Activated T-helper 17 cell treated with anti-CD3 and anti-CD28 coated beads, Interleukin-2, amount 50 U/mL, for 72 hours (primary cell): Measurements from ENCODE around the gene SRCIN1. TPM values are rescaled to one million over a fixed set of nuclear protein-coding genes. Genes with fewer than 3 reads are reported as not detected.

Source experiments
- ATAC-seq: fragments of 150-1000 bp; cut with Tn5 transposase; replicated peaks from 2 replicates; pipeline ENCODE4 v1.10.0; 2021; ENCODE audit warnings: mild to moderate bottlenecking, moderate library complexity
- H3K27ac Mint-ChIP-seq: one replicate; pipeline ENCODE4 v1.8.0; 2022; ENCODE audit warnings: mixed read lengths
- H3K27me3 Mint-ChIP-seq: one replicate; pipeline ENCODE4 v1.8.0; 2022; ENCODE audit warnings: mixed read lengths
- H3K36me3 Mint-ChIP-seq: one replicate; pipeline ENCODE4 v1.8.0; 2022; ENCODE audit warnings: low read depth, mild to moderate bottlenecking, mixed read lengths
- H3K4me1 Mint-ChIP-seq: one replicate; pipeline ENCODE4 v1.8.0; 2022; ENCODE audit warnings: mixed read lengths
- H3K4me3 Mint-ChIP-seq: one replicate; pipeline ENCODE4 v1.8.0; 2022; ENCODE audit warnings: mild to moderate bottlenecking, mixed read lengths
- H3K9me3 Mint-ChIP-seq: one replicate; pipeline ENCODE4 v1.8.0; 2022; ENCODE audit warnings: mixed read lengths
- total RNA-seq, 2 donors: library from RNA; stranded (reverse); gene quantifications; one replicate each; pipeline ENCODE4 v1.2.3, GENCODE V29; 2022

The SRCIN1 gene
- total RNA-seq, 2 donors from 2014 or later, result 0.71 TPM; not detected in 1

DNA sequence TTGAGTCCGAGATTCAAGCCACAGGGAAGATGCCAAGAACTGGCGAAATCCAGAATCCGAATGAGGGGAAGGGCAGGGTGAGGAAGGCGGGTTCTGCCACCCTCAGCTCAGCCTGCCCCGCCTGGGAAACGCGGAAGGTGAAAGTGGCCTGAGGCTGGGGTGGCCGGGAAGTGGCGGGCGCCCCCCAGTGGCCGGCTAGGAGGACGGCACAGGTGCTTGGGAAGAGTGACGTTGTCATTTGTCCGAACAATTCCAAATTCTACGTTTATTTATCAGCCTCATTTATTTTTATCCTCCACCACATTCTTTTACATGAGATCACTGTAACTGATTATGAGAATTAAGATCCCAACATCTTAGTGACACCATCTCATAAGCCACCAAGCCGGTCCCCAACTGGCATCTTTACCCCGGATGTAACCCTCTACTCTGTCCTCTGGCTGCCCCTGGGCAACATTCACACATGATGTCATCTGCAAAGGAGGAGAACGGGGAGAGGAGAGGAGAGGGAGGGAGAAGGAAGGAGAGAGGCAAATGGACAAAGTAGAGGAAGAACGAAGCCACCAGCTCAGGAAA lies 21.3 kb downstream of the SRCIN1 start:
- ATAC-seq, result peak; percentile 90
- H3K36me3 Mint-ChIP-seq, result no peaks in the 10 kb centered on the region
- no peak overlapping the region for H3K27ac Mint-ChIP-seq
- H3K4me3 Mint-ChIP-seq, result no peak overlapping the region
- H3K4me1 Mint-ChIP-seq, result no peaks in the 10 kb centered on the region
- no peaks in the 10 kb centered on the region for H3K9me3 Mint-ChIP-seq
- H3K27me3 Mint-ChIP-seq, result peaks cover 55% of the 10 kb centered on the region

DNA sequence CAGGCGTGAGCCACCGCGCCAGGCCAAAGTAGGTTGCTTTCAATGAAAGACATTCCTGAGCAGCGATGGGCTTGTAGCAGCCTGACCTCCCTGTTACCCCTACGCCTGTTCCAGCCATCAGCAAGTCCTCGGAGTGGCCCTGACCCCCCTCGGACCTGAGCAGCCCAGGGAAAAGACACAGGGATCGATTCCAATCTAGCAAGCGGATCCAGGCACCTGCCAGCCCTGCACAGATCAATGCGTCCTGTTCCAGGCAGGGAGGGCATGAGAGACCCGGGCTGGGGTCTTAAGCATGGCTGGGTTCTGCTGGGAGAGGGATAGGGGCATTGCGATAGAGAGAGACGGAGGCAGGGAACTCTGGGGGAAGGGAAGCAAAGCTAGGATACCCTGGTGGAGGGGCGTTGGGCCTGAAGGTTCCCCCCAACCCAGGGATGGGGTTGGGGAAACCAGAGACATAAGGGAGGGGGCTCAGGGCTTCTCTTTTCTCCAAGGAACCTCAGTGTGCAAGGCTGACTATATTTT lies 21.9 kb downstream of the SRCIN1 start:
- Mint-ChIP-seq H3K9me3 (no peaks in the 10 kb centered on the region), H3K36me3 (no peaks in the 10 kb centered on the region), H3K27me3 (peaks cover 54% of the 10 kb centered on the region), H3K4me3 (no peak overlapping the region), H3K27ac (no peak overlapping the region), H3K4me1 (no peaks in the 10 kb centered on the region)
- no peak for ATAC-seq

DNA sequence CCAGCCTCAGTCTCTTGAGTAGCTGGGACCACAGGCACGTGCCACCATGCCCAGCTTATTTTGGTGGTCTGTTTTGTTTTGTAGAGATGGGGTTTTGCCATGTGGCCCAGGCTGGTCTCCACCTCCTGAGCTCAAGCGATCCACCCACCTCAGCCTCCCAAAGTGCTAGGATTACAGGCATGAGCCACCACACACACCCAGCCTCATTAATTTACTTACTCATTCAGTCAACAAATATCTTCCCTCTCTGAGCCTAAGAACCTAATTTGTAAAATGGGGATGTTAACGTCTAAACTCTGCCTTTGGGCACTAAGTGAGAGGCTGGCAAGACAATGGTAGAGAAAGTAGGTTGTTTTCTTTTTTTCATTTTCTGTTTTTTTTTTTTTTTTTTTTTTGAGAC lies 22.6 kb downstream of the SRCIN1 start:
- Mint-ChIP-seq H3K4me1 (no peaks in the 10 kb centered on the region), H3K36me3 (no peaks in the 10 kb centered on the region), H3K27ac (no peak overlapping the region), H3K4me3 (no peak overlapping the region), H3K9me3 (no peaks in the 10 kb centered on the region), H3K27me3 (peaks cover 48% of the 10 kb centered on the region)
- no peak for ATAC-seq

DNA sequence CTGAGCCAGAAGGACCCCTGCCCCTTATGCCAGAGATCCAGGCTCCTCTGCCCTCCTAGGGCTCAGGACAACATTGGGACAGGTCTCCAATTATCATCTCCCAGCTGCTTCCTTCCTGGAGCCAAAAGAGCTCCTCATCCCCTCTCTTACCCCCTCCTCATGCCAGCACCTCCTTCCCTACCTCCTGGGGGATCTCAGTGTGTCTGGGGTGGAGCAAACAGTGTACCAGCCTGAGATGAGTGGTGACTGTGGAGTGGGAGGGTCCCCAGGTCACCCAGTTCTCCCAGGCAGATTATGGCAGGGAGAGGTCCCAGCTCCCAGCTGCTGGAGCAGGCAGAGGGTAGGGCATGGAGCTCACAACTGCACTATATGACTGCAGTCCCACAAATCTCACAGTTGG lies 23.7 kb downstream of the SRCIN1 start:
- Mint-ChIP-seq H3K36me3 (no peaks in the 10 kb centered on the region), H3K4me1 (no peaks in the 10 kb centered on the region), H3K27ac (no peak overlapping the region), H3K4me3 (no peak overlapping the region), H3K27me3 (peaks cover 48% of the 10 kb centered on the region), H3K9me3 (no peaks in the 10 kb centered on the region)
- no peak for ATAC-seq

DNA sequence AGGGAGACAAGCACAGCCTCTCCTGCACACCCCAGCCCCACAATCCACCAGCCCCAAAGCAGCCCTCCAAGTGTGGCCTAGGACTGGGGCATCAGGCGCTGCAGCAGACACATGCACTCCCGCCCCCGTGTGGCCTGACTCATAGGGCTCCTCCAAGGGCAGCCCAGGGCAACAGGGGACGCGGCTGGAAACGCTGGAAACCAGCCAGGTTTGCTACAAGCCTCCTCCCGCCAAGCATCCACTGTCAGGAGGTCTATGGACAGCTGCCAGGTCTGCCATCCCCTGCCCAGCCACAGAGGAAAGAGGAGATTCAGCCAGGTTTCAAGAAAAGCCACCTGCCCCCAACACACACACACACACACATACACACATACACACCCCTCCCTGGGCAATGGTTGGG lies 25.8 kb downstream of the SRCIN1 start:
- Mint-ChIP-seq H3K4me3 (no peak overlapping the region), H3K27me3 (peaks cover 51% of the 10 kb centered on the region), H3K9me3 (no peaks in the 10 kb centered on the region), H3K4me1 (no peaks in the 10 kb centered on the region), H3K27ac (no peak overlapping the region), H3K36me3 (no peaks in the 10 kb centered on the region)
- peak; percentile 33 for ATAC-seq

DNA sequence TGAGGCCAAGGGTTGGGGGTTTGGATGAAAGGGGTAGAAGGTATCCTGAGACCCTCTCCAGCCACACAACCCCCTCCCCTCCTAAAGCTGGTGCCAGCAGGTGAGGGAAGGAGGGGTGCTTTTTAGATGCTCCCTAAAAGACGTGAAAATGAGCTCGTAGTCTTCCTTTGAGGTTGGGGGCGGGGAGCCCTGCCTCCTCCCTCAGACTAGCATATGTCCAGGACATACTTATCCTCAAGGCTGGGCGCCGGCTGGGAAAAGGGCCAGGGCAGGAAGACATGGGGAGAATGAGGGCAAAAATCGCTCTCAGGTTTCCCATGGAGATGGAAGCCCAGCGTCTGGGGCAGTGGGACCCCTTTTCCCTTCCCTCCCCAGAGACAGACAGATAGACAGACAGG lies 26.7 kb downstream of the SRCIN1 start:
- no peaks in the 10 kb centered on the region for H3K4me1 Mint-ChIP-seq
- no peaks in the 10 kb centered on the region for H3K9me3 Mint-ChIP-seq
- peaks cover 51% of the 10 kb centered on the region for H3K27me3 Mint-ChIP-seq
- no peak overlapping the region for H3K27ac Mint-ChIP-seq
- H3K36me3 Mint-ChIP-seq, result no peaks in the 10 kb centered on the region
- no peak overlapping the region for H3K4me3 Mint-ChIP-seq
- ATAC-seq, result no peak

DNA sequence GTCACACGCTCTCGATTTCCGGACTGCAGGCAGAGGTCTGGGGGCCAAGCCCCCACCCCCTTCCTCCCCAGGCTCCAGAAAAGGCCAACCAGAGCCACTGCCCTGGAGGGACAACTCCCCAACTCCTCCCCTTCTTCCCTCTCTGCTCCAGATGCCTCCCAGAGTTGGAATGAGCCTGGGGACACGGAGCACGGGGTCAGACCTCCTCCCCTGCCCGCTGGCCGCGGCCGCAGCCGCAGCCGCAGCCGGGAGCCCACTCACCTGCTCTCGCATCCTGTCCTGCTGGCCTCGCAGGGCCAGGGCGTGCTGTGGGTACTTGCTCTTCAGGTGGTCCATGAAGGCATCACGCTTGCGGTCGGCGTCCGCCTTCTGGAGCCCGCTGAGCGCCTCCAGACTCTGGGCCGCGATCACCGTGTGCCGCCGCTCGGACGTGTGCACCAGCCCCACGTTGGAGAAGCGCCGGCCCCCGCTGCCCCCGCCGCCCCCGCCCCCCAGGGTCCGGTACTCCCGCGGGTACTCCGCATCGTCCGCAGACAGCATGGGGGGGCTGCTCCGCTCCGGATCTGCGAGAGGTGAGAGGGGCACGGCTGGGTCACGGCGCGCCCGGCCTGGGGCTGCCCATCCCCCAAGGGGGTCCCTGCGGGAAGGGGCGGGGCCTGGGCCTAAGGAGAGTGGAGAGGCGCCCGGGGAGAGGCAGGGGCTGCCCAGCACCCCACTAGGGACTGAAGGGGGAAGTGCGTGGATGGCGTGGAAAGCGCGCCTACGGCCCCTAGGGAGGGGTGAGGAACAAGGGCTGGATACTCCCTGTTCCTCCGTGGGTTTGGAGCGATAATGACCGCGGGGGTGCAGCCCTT lies 27.3 kb downstream of the SRCIN1 start:
- peak; percentile 23 for ATAC-seq
- H3K9me3 Mint-ChIP-seq, result no peaks in the 10 kb centered on the region
- H3K4me3 Mint-ChIP-seq, result no peak overlapping the region
- H3K27me3 Mint-ChIP-seq, result peaks cover 58% of the 10 kb centered on the region
- H3K36me3 Mint-ChIP-seq, result peaks cover 5% of the 10 kb centered on the region
- no peaks in the 10 kb centered on the region for H3K4me1 Mint-ChIP-seq
- no peak overlapping the region for H3K27ac Mint-ChIP-seq

DNA sequence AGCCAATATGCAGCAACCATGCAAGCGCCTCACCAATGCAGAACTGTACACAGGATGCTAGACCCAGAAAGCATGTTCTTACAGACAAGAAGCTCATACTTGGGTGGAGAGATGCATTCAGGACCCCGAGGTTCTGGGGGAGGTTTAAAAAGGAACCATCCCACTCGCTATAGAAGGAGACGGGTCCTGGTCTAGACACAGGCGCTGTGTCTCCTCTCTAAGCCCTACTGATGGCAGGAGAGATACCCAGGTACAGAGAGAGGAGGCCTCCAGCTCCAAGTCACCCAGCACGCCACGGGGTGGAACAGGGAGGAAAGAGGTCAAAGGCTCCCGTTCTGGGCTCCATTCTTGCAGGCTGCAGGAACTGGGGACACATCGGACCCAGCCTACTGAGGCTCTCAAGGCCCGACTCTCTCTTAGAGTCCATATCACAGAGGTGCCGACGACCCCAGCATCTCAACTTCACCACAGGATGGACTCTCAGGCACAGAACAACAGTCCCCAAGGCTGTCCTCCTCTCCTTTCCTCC lies 28.0 kb downstream of the SRCIN1 start:
- no peak for ATAC-seq
- Mint-ChIP-seq H3K4me3 (no peak overlapping the region), H3K4me1 (no peaks in the 10 kb centered on the region), H3K27ac (no peak overlapping the region), H3K36me3 (peaks cover 6% of the 10 kb centered on the region), H3K9me3 (no peaks in the 10 kb centered on the region), H3K27me3 (peaks cover 62% of the 10 kb centered on the region)

DNA sequence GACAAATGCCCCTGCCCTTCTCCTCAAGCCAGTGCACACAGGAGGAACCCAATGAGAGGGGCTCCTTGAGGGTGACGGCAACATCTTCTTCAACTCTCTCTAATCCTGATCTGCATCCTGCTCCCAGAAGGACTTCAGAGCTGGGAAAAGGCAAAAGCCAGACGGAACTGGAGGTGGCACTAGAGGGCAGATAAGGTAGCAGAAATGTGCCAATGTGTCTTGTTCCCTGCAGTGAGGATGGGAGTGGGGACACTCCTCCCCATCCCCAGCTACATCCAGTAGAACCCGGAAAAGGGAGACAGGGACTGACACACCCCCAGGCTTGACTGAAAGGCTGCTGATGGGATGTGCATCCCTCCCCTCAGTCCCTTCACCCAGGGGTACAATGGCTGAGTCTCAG lies 28.5 kb downstream of the SRCIN1 start:
- Mint-ChIP-seq H3K4me3 (no peak overlapping the region), H3K36me3 (peaks cover 6% of the 10 kb centered on the region), H3K9me3 (no peaks in the 10 kb centered on the region), H3K27me3 (peaks cover 60% of the 10 kb centered on the region), H3K27ac (no peak overlapping the region), H3K4me1 (no peaks in the 10 kb centered on the region)
- ATAC-seq, result no peak

DNA sequence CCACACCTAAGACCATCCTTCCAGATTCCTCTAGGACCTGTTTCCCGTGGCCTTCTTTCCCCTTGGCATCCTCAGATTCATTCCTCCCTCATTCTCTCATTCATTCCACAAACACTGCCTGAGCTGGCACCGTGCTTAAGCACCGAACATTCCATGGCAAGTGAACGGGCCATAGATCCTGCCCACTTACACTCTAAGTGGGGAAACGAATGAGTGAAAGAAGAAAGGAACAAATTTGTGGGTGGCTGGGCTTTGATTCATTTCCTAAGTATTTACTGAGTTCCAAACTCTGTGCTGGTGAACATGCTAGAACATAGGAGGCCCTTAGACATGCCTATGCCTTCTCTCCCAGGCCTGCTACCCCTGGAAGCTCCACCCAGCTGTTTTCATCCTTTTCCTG lies 30.0 kb downstream of the SRCIN1 start:
- no peaks in the 10 kb centered on the region for H3K4me1 Mint-ChIP-seq
- H3K36me3 Mint-ChIP-seq, result peaks cover 6% of the 10 kb centered on the region
- no peak overlapping the region for H3K27ac Mint-ChIP-seq
- H3K27me3 Mint-ChIP-seq, result peaks cover 69% of the 10 kb centered on the region
- ATAC-seq, result no peak
- H3K9me3 Mint-ChIP-seq, result no peaks in the 10 kb centered on the region
- H3K4me3 Mint-ChIP-seq, result no peak overlapping the region

DNA sequence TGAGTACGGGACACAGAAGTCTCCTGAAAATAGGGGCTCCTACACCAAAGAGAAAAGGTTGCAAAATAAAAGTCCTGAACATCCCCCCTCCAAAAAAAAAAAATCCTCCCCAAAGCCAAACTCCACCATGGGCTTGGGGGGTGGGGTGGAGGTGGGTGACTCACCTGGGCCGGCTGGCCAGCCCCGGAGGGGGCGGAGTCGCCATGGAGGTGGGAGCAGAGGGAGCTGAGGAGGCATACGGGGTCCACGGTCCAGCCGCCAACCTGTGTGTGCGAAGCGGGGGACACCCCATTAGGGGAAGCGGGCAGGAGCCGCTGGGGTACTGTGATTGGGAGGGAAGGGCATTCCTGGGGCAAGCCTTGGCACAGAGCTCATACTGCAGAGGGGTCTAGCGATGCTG lies 31.0 kb downstream of the SRCIN1 start:
- H3K9me3 Mint-ChIP-seq, result no peaks in the 10 kb centered on the region
- H3K36me3 Mint-ChIP-seq, result peaks cover 6% of the 10 kb centered on the region
- H3K27me3 Mint-ChIP-seq, result peaks cover 67% of the 10 kb centered on the region
- H3K4me1 Mint-ChIP-seq, result no peaks in the 10 kb centered on the region
- no peak for ATAC-seq
- no peak overlapping the region for H3K4me3 Mint-ChIP-seq
- no peak overlapping the region for H3K27ac Mint-ChIP-seq

DNA sequence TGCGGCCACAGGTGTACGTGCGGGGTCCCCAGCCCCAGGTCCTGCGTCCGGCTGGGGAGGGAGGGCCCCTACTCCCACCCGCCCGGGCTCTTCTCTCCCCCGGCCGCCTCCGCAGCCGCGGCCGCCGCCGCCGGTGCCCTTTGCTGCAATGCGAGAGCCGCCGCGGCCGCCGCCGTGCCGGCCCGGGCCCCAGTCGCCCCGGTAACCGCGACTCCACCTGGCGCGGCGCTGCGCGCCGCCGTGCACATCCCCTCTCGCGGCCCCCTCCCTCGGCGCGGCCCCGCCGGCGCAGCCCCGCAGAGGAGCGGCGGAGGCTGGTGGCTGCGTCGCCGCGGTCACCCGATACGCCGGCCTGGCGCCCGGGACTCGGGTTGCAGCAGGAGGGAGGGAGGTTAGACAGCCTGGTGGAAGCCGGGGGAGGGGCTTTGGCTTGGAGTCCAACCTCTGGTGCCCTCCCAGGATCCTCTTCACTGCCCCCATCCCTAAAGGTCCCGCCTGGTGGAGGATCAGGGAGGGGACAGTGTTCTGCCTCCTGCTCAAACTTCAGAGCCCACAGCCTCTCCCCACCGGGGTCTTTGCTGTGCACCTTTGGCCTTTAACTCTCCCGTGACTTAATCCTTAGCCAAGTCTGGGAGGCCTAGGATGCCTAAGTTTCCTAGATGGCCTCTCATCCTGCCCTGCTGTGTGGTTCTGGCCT lies 32.9 kb downstream of the SRCIN1 start:
- Mint-ChIP-seq H3K27me3 (peaks cover 78% of the 10 kb centered on the region), H3K9me3 (no peaks in the 10 kb centered on the region), H3K36me3 (peaks cover 6% of the 10 kb centered on the region), H3K4me1 (no peaks in the 10 kb centered on the region), H3K4me3 (peak overlapping the region; percentile 21), H3K27ac (no peak overlapping the region)
- no peak for ATAC-seq

DNA sequence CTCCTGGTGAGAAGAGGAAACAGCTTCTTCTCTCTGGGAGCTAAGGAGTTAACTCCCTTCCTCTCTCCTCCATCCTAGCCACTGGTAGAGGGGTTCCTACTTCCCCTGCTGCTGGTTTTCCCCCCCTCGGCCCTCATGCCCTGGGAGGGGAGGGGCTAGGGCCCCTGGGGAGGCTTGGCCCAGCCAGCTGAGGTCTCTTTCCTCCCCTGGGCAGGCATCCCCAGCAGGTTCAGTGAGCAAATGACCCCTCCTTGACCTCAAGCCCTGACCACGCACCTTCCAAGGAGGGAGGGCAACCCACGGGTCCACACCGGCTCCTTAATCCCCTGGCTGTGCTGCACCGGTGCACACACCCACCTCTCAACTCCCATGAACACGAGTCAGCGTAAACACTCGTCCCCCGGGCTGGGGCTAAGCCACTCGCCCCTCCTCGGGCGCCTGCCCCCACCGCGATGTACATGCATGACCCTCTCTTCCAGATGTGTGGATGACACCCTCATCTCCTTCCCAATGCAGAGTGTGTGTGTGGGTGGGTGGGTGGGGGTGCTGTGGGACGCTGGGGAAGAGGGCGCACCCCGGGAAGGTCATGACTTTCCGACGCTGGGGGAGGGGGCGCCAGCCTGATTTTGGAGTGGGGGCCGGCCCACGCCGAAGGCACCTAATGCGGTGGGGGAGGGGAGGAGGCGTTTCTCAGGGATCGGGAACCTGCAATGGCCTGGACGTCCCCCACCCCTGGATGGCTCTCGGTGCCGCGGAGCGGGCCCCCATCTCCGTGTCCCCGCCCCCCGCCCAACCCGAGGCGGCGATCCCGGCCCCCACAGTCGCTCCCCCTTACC lies 33.7 kb downstream of the SRCIN1 start:
- ATAC-seq, result no peak
- Mint-ChIP-seq H3K27me3 (peaks cover 78% of the 10 kb centered on the region), H3K4me1 (no peaks in the 10 kb centered on the region), H3K27ac (no peak overlapping the region), H3K9me3 (no peaks in the 10 kb centered on the region), H3K4me3 (no peak overlapping the region), H3K36me3 (peaks cover 6% of the 10 kb centered on the region)
